Sigmoid colon (tissue), 7 donors: Measurements from ENCODE around the gene CPZ. TPM values are rescaled to one million over a fixed set of nuclear protein-coding genes. Genes with fewer than 3 reads are reported as not detected.
A peak's percentile ranks its signal among the peaks of the same experiment; 100 is the strongest.

Experiments
- DNase-seq: peaks from one replicate; pipeline ENCODE4 v3.0.0-alpha.2; 2019
- H3K27ac ChIP-seq, 4 donors: fragments of 200-600 bp; sonication (generic); one replicate each; pipeline ENCODE4 v1.5.1; 2016 to 2019; ENCODE audit warnings: mild to moderate bottlenecking in 1 of 4
- H3K27me3 ChIP-seq, 3 donors: fragments of 200-600 bp; sonication (generic); one replicate each; pipeline ENCODE4 v1.5.1; 2019; ENCODE audit warnings: mild to moderate bottlenecking in 1 of 3
- H3K36me3 ChIP-seq, 4 donors: fragments of 200-600 bp; sonication (generic); one replicate each; pipeline ENCODE4 v1.5.1; 2016 to 2019
- H3K4me1 ChIP-seq, 4 donors: fragments of 200-600 bp; sonication (generic); one replicate each; pipeline ENCODE4 v1.5.1; 2017 to 2019
- H3K4me3 ChIP-seq, 4 donors: fragments of 200-600 bp; sonication (generic); one replicate each; pipeline ENCODE4 v1.5.1; 2017 to 2019; ENCODE audit warnings: mild to moderate bottlenecking in 2 of 4, moderate library complexity in 1 of 4
- H3K9me3 ChIP-seq, 4 donors: fragments of 200-600 bp in 3 of 4; sonication (generic) in 3 of 4; one replicate each; pipeline versions ENCODE4 v1.5.1 to v1.6.1; 2013 to 2019
- CTCF ChIP-seq, 4 experiments: fragments of 450-650 bp in 3 of 4; fragments of 200-600 bp in 1 of 4; IDR thresholded peaks; one replicate each; pipeline ENCODE4 v1.5.1; 2016 to 2019; ENCODE audit warnings: antibody characterized with exemption in 4 of 4, mild to moderate bottlenecking in 3 of 4, moderate library complexity in 2 of 4
- EP300 ChIP-seq, 4 donors: sonication (generic); formaldehyde crosslinking; IDR thresholded peaks; one replicate each; pipeline ENCODE4 v1.6.1; 2017; ENCODE audit warnings: antibody characterized with exemption in 4 of 4
- POLR2A ChIP-seq, 2 donors: fragments of 450-650 bp; IDR thresholded peaks; one replicate each; pipeline ENCODE4 v1.6.1; 2016; ENCODE audit warnings: antibody characterized with exemption in 2 of 2, mild to moderate bottlenecking in 2 of 2, moderate library complexity in 2 of 2
- POLR2AphosphoS5 ChIP-seq, 4 donors: sonication (generic); formaldehyde crosslinking; IDR thresholded peaks; one replicate each; pipeline ENCODE4 v1.6.1; 2017; ENCODE audit warnings: antibody characterized with exemption in 4 of 4
- WGBS, 2 donors: extraction: QIAGEN DNeasy Blood & Tissue Kit; methylation state at CpG; one replicate each; pipeline ENCODE4 v1.1.7; 2013; 5-methylcytosine and 5-hydroxymethylcytosine counted together
- intact Hi-C: fragments of 100-400 bp; cut with DNase I; formaldehyde crosslinking; loops from one replicate; pipeline ENCODE4 v1.15.1; 2023
- polyA plus RNA-seq, 3 donors: library from polyadenylated mRNA; stranded (reverse); fragments of 200-250 nt; gene quantifications; one replicate each; pipeline ENCODE4 v1.2.3, GENCODE V29; 2013
- total RNA-seq, 4 donors: library from RNA; depleted of rRNA; stranded (reverse); fragments of >200 nt; gene quantifications; one replicate each; pipeline ENCODE4 v1.1.0, GENCODE V29; 2016
- donor health status: healthy with polysubstance abuse.
- donor health status: Bipolar disorder and iron deficiency.
- donor health status: healthy.

Gene CPZ
- total and polyA plus RNA-seq, 7 donors: 0.46 to 8.3 (median 1.8) TPM

- DNase-seq: peak; percentile 59
- H3K4me1 ChIP-seq: peaks cover 0 to 6% (median 5%) of the 10 kb centered on the region in 4 donors
- H3K4me3 ChIP-seq: no peak overlapping the region
- intact Hi-C loops: no loop called here
- no peak overlapping the region for H3K27ac ChIP-seq
- no peak for TF ChIP-seq EP300 (IDR thresholded peaks at IDR 0.05)
- no peaks in the 10 kb centered on the region for H3K36me3 ChIP-seq
- H3K27me3 ChIP-seq: peaks cover 12 to 69% (median 22%) of the 10 kb centered on the region in 3 donors
- H3K9me3 ChIP-seq: no peaks in the 10 kb centered on the region
- WGBS, 2 donors: 71 to 81% methylated on average over 18 of the region's 18 CpGs
Measured at GRCh38 chr4:8587469-8588195, 4.9 kb upstream of the CPZ start.

- H3K27ac ChIP-seq: no peak overlapping the region
- H3K4me1 ChIP-seq: peaks cover 0 to 11% (median 10%) of the 10 kb centered on the region in 4 donors
- intact Hi-C loops: no loop called here
- TF ChIP-seq EP300 (IDR thresholded peaks at IDR 0.05): no peak
- no peak for TF ChIP-seq POLR2A (IDR thresholded peaks at IDR 0.05)
- TF ChIP-seq POLR2AphosphoS5 (IDR thresholded peaks at IDR 0.05): no peak
- TF ChIP-seq CTCF (IDR thresholded peaks at IDR 0.05): no peak
- no peaks in the 10 kb centered on the region for H3K9me3 ChIP-seq
- H3K27me3 ChIP-seq: peaks cover 15 to 69% (median 27%) of the 10 kb centered on the region in 3 donors
- peak; percentile 27 for DNase-seq
- H3K4me3 ChIP-seq: no peak overlapping the region
- WGBS, 2 donors: 88 to 90% methylated on average over 2 of the region's 2 CpGs
- no peaks in the 10 kb centered on the region for H3K36me3 ChIP-seq
Measured at GRCh38 chr4:8588196-8588470, 4.4 kb upstream of the CPZ start.

GRCh38 chr4:8589336-8589735, 3.2 kb upstream of the CPZ start:
- Histone ChIP-seq H3K36me3 (no peaks in the 10 kb centered on the region), H3K27ac (no peak overlapping the region), H3K4me3 (no peak overlapping the region), H3K27me3 (peaks cover 19 to 74% (median 38%) of the 10 kb centered on the region in 3 donors), H3K4me1 (peaks cover 0 to 13% (median 11%) of the 10 kb centered on the region in 4 donors), H3K9me3 (no peaks in the 10 kb centered on the region)
- TF ChIP-seq EP300 (IDR thresholded peaks at IDR 0.05) (no peak), CTCF (IDR thresholded peaks at IDR 0.05) (no peak), POLR2AphosphoS5 (IDR thresholded peaks at IDR 0.05) (no peak), POLR2A (IDR thresholded peaks at IDR 0.05) (no peak)
- DNase-seq: peak; percentile 53
- intact Hi-C loops: no loop called here
- 74 to 83% methylated on average over 10 of the region's 10 CpGs for WGBS, 2 donors

GRCh38 chr4:8589823-8590545, 2.6 kb upstream of the CPZ start:
- Histone ChIP-seq H3K36me3 (no peaks in the 10 kb centered on the region), H3K9me3 (no peaks in the 10 kb centered on the region), H3K27me3 (peaks cover 19 to 68% (median 38%) of the 10 kb centered on the region in 3 donors), H3K4me3 (no peak overlapping the region), H3K27ac (no peak overlapping the region), H3K4me1 (peaks cover 0 to 13% (median 11%) of the 10 kb centered on the region in 4 donors)
- TF ChIP-seq POLR2A (IDR thresholded peaks at IDR 0.05): no peak
- no peak for TF ChIP-seq CTCF (IDR thresholded peaks at IDR 0.05)
- no peak for TF ChIP-seq EP300 (IDR thresholded peaks at IDR 0.05)
- TF ChIP-seq POLR2AphosphoS5 (IDR thresholded peaks at IDR 0.05): no peak
- intact Hi-C loops: loop anchor here (5.0 kb wide), 1 partner anchor 348 kb away; no protein-coding TSS in a partner anchor
- no peak for DNase-seq
- WGBS, 2 donors: 60 to 66% methylated on average over 11 of the region's 11 CpGs

GRCh38 chr4:8590546-8590880, 2.1 kb upstream of the CPZ start:
- H3K4me1 ChIP-seq: peaks cover 0 to 13% (median 11%) of the 10 kb centered on the region in 4 donors
- no peak for DNase-seq
- no peaks in the 10 kb centered on the region for H3K9me3 ChIP-seq
- H3K36me3 ChIP-seq: no peaks in the 10 kb centered on the region
- H3K4me3 ChIP-seq: no peak overlapping the region
- intact Hi-C loops: loop anchor here (5.0 kb wide), 1 partner anchor 348 kb away; no protein-coding TSS in a partner anchor
- 71 to 72% methylated on average over 5 of the region's 5 CpGs for WGBS, 2 donors
- H3K27ac ChIP-seq: no peak overlapping the region
- TF ChIP-seq POLR2AphosphoS5 (IDR thresholded peaks at IDR 0.05) (no peak), POLR2A (IDR thresholded peaks at IDR 0.05) (no peak)
- H3K27me3 ChIP-seq: peaks cover 19 to 64% (median 38%) of the 10 kb centered on the region in 3 donors
